ENCODE results near the gene MAN2B1. TPM values are rescaled to one million over a fixed set of nuclear protein-coding genes. Genes with fewer than 3 reads are reported as not detected.
"Not testable (repeated sequence)": the region's sequence is repeated elsewhere in the genome, so short reads cannot be mapped to it uniquely, and the experiment has no call there.

MAN2B1 gene
- total RNA-seq, 1 experiment from 2014 or later: 48.2 TPM

- intact Hi-C loops (cut with micrococcal nuclease; ENCODE audit: unreplicated experiment): no loop called here
- 0 out of 2 replicates have a peak, but pooled peaks cover 5% of the 10 kb centered on the region for H3K4me1 ChIP-seq (replicated peaks; ENCODE audit: insufficient read depth)
- no peak overlapping the region for H3K27ac ChIP-seq
- ChIA-PET POLR2A (ENCODE audit: unreplicated experiment) (interaction anchor here (0.7 kb wide), 1 partner anchor 23 kb away, joined by 3 read pairs; no protein-coding TSS in a partner anchor), CTCF (no interaction called here)
- BruUV-seq (replicated peaks): no TSS peak
- no peaks in the 10 kb centered on the region for H3K36me3 ChIP-seq (ENCODE audit: low read depth)
- no peak overlapping the region for H2AFZ ChIP-seq
- no peak for DNase-seq
- H4K20me1 ChIP-seq (ENCODE audit: insufficient read depth): no peaks in the 10 kb centered on the region; the same call in 1 of the 2 replicates
- H3K4me3 ChIP-seq: no peak overlapping the region
- no peaks in the 10 kb centered on the region for H3K79me2 ChIP-seq (ENCODE audit: low read depth)
- peaks cover 35% of the 10 kb centered on the region for H3F3A ChIP-seq (ENCODE audit: insufficient read depth, low read depth)
- TF ChIP-seq CTCF (conservative IDR thresholded peaks at IDR 0.05) (no peak), EZH2 (IDR thresholded peaks at IDR 0.05; ENCODE audit: low read depth) (no peak)
- no peak overlapping the region for H3K4me2 ChIP-seq
- no peaks in the 10 kb centered on the region for H3K9me2 ChIP-seq (ENCODE audit: insufficient read depth)
- H3K27me3 ChIP-seq (ENCODE audit: insufficient read depth, low read depth): no peaks in the 10 kb centered on the region
- H3K9me3 ChIP-seq (ENCODE audit: insufficient read depth, low read depth): no peaks in the 10 kb centered on the region
These were observed 19.3 kb upstream of the MAN2B1 start for GRCh38 chr19:12685831-12686230.

DNA sequence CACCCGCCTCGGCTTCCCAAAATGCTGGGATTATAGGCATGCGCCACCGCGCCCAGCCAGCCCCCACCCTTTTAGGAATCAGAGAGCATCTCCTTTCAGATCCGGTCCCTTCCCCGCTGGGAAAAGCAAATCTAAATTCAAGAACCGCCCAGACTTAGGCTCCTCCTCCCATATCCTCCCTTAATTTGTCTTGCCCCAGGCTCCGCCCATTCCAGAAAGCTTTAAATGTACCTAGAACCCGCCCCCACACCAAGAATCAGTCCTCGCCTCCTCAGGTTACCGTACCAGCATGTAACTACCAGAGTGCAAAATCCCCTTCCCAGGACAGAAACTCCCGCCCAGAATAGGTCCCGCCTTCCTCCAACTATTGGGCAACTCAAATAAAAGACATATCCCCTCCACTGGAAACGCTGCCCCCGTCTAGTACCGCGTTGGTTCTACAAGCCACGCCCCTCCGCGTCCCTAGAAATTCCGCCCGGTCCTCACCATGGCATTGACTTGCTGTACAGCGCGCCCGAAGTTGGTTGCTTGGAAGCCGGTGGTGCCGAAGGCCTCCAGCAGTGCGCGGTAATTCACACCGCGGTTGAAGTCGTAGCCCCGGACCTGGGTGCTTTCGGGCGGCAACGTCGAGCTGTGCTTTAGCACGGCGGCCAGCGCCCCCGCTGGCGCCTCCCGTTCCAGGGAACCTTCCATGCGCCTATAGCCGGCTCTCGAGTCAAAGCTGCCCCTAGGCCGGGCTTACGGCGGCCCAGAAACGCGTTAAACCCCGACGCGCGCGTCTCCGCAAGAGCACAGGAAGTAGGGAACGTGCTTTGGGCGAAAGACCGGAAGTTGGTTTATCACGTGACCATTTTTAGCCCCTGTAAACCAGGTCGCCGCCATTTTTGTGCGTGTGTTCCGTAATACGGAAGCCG is 14.8 kb upstream of the MAN2B1 start, which contains the start of gene DHPS:
DHPS (minus strand) TSS at position 807 of the 914 bp plus-strand sequence; CDS start at position 693, 114 bp downstream.
- Histone ChIP-seq H4K20me1 (ENCODE audit: insufficient read depth) (peaks cover 24% of the 10 kb centered on the region), H3K27ac (peak within 1 kb of the TSS; percentile 98), H3K4me1 (replicated peaks; ENCODE audit: insufficient read depth) (peaks cover 11% of the 10 kb centered on the region; the same call in 1 of the 2 replicates), H3K9me3 (ENCODE audit: insufficient read depth, low read depth) (no peaks in the 10 kb centered on the region), H2AFZ (peak within 1 kb of the TSS; percentile 93), H3K9me2 (ENCODE audit: insufficient read depth) (no peaks in the 10 kb centered on the region), H3F3A (ENCODE audit: insufficient read depth, low read depth) (peaks cover 52% of the 10 kb centered on the region), H3K4me2 (peak within 1 kb of the TSS; percentile 75), H3K27me3 (ENCODE audit: insufficient read depth, low read depth) (no peaks in the 10 kb centered on the region), H3K79me2 (ENCODE audit: low read depth) (peaks cover 19% of the 10 kb centered on the region), H3K36me3 (ENCODE audit: low read depth) (peaks cover 19% of the 10 kb centered on the region), H3K4me3 (peak within 1 kb of the TSS; percentile 76)
- POLR2A ChIA-PET (ENCODE audit: unreplicated experiment): interaction anchor here (0.5 to 0.6 kb wide), 3 partner anchors 15 to 188 kb away, joined by 3 to 7 read pairs (median 6); partner anchors contain the start of genes MAN2B1 and WDR83
- CTCF ChIA-PET: interaction anchor here (0.5 to 0.8 kb wide), 4 partner anchors 12 to 622 kb away, joined by 3 to 5 read pairs (median 4); no protein-coding TSS in a partner anchor
- BruUV-seq (replicated peaks): TSS peak; percentile 71
- DNase-seq: peak; percentile 93 to 98
- intact Hi-C loops (cut with micrococcal nuclease; ENCODE audit: unreplicated experiment): loop anchor here (1.0 kb wide), 1 partner anchor 56 kb away; the partner anchor contains the start of gene GET3
- TF ChIP-seq EZH2 (IDR thresholded peaks at IDR 0.05; ENCODE audit: low read depth) (no peak), CTCF (conservative IDR thresholded peaks at IDR 0.05) (peak; percentile 30; the same call in 1 of the 2 replicates)

GRCh38 chr19:12680034-12680433 is 13.5 kb upstream of the MAN2B1 start:
- Histone ChIP-seq H2AFZ (no peak overlapping the region), H3K27ac (peak overlapping the region; percentile 98; the same call in 1 of the 2 replicates), H3K36me3 (ENCODE audit: low read depth) (peaks cover 30% of the 10 kb centered on the region), H3K4me3 (peak overlapping the region; percentile 76; the same call in 1 of the 2 replicates), H3F3A (ENCODE audit: insufficient read depth, low read depth) (peaks cover 58% of the 10 kb centered on the region), H3K4me1 (replicated peaks; ENCODE audit: insufficient read depth) (peaks cover 11% of the 10 kb centered on the region; the same call in 1 of the 2 replicates), H4K20me1 (ENCODE audit: insufficient read depth) (peaks cover 28% of the 10 kb centered on the region), H3K27me3 (ENCODE audit: insufficient read depth, low read depth) (no peaks in the 10 kb centered on the region), H3K79me2 (ENCODE audit: low read depth) (peaks cover 19% of the 10 kb centered on the region), H3K9me2 (ENCODE audit: insufficient read depth) (no peaks in the 10 kb centered on the region), H3K4me2 (peak overlapping the region; percentile 75), H3K9me3 (ENCODE audit: insufficient read depth, low read depth) (no peaks in the 10 kb centered on the region)
- no peak for TF ChIP-seq EZH2 (IDR thresholded peaks at IDR 0.05; ENCODE audit: low read depth)
- intact Hi-C loops (cut with micrococcal nuclease; ENCODE audit: unreplicated experiment): no loop called here
- DNase-seq: no peak
- CTCF ChIA-PET: interaction anchor here (0.7 kb wide), 1 partner anchor 113 kb away, joined by 8 read pairs; no protein-coding TSS in a partner anchor
- POLR2A ChIA-PET (ENCODE audit: unreplicated experiment): no interaction called here
- BruUV-seq (replicated peaks): no TSS peak

DNA sequence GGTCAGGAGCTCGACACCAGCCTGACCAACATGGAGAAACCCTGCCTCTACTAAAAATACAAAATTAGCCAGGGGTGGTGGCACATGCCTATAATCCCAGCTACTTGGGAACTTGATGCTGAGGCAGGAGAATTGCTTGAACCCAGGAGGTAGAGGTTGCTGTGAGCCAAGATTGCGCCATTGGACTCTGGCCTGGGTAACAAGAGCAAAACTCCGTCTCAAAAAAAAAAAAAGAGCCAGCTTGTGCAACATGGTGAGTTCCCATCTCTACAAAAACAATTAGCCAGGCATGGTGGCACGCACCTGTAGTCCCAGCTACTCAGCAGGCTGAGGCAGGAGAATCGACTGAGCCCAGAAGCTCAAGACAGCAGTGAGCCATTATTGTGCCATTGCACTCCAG is 11.5 kb upstream of the MAN2B1 start:
- Histone ChIP-seq H3K36me3 (ENCODE audit: low read depth) (peaks cover 30% of the 10 kb centered on the region), H3K4me1 (replicated peaks; ENCODE audit: insufficient read depth) (peaks cover 11% of the 10 kb centered on the region; the same call in 1 of the 2 replicates), H4K20me1 (ENCODE audit: insufficient read depth) (peaks cover 28% of the 10 kb centered on the region), H3F3A (ENCODE audit: insufficient read depth, low read depth) (peaks cover 46% of the 10 kb centered on the region), H3K79me2 (ENCODE audit: low read depth) (peaks cover 19% of the 10 kb centered on the region)
- BruUV-seq (replicated peaks); H3K9me2 ChIP-seq (ENCODE audit: insufficient read depth); H3K9me3 ChIP-seq (ENCODE audit: insufficient read depth, low read depth); H2AFZ ChIP-seq; POLR2A ChIA-PET (ENCODE audit: unreplicated experiment); H3K4me3 ChIP-seq; DNase-seq; H3K4me2 ChIP-seq; H3K27me3 ChIP-seq (ENCODE audit: insufficient read depth, low read depth); H3K27ac ChIP-seq; intact Hi-C loops (cut with micrococcal nuclease; ENCODE audit: unreplicated experiment): not testable (repeated sequence)
- CTCF ChIA-PET: interaction anchor here (0.6 to 1.1 kb wide), 2 partner anchors 132 to 169 kb away, joined by 4 to 10 read pairs; no protein-coding TSS in a partner anchor

Data from PC-9 (cell line).